Ovary (tissue), 9 donors: ENCODE data around the gene EPHA7. TPM values are rescaled to one million over a fixed set of nuclear protein-coding genes. Genes with fewer than 3 reads are reported as not detected.
A peak's percentile ranks its signal among the peaks of the same experiment; 100 is the strongest.

Experiments used
- DNase-seq, 5 donors: peaks; one replicate each; pipeline ENCODE4 v3.0.0-alpha.2; 2019 to 2020
- H3K27ac ChIP-seq, 2 donors: fragments of 200-600 bp; one replicate each; pipeline versions ENCODE4 v1.5.1 to v1.8.0; 2019 to 2022
- H3K27me3 ChIP-seq: fragments of 200-600 bp; one replicate; pipeline ENCODE4 v1.8.0; 2022
- H3K36me3 ChIP-seq: fragments of 200-600 bp; sonication (generic); one replicate; pipeline ENCODE4 v1.5.1; 2019
- H3K4me1 ChIP-seq: one replicate; pipeline ENCODE4 v1.8.1; 2013; ENCODE audit warnings: mild to moderate bottlenecking, moderate library complexity; ENCODE audit not compliant: insufficient read depth
- H3K4me3 ChIP-seq: fragments of 200-600 bp; sonication (generic); one replicate; pipeline ENCODE4 v1.5.1; 2017
- H3K9me3 ChIP-seq, 2 donors: fragments of 200-600 bp in 1 of 2; sonication (generic) in 1 of 2; one replicate each; pipeline versions ENCODE4 v1.5.1 to v1.8.1; 2013 to 2019; ENCODE audit warnings: mild to moderate bottlenecking in 1 of 2, moderate library complexity in 1 of 2
- EP300 ChIP-seq: sonication (generic); formaldehyde crosslinking; IDR thresholded peaks from one replicate; pipeline ENCODE4 v1.6.1; 2017; ENCODE audit warnings: antibody characterized with exemption
- POLR2A ChIP-seq: fragments of 450-650 bp; IDR thresholded peaks from one replicate; pipeline ENCODE4 v1.6.1; 2017; ENCODE audit warnings: antibody characterized with exemption, mild to moderate bottlenecking, moderate library complexity
- WGBS, 3 donors: extraction: QIAGEN DNeasy Blood & Tissue Kit in 1 of 3; methylation state at CpG; one replicate each; pipeline versions ENCODE4 v1.1.5 to v1.1.7; 2013 to 2017; 5-methylcytosine and 5-hydroxymethylcytosine counted together
- intact Hi-C, 4 donors: fragments of 100-400 bp; cut with DNase I; formaldehyde crosslinking; loops; one replicate each; pipeline versions ENCODE4 v1.11.0 to v1.15.1; 2022 to 2023
- polyA plus RNA-seq, 2 donors: library from polyadenylated mRNA; stranded (reverse); fragments of 200-250 nt in 1 of 2; fragments of 350-450 nt in 1 of 2; fragmentation: Illumina TruSeq in 1 of 2; extraction: RNeasy Lipid Tissue Mini Kit (QIAGEN cat#74804) in 1 of 2; gene quantifications; one replicate each; pipeline ENCODE4 v1.2.3, GENCODE V29; 2013 to 2014
- total RNA-seq, 7 donors: library from RNA; depleted of rRNA in 2 of 7; stranded (reverse); fragments of >200 nt in 2 of 7; fragmentation: NEBNext Ultra II Directional in 3 of 7; extraction: Animal tissue kit (Norgen Biotek cat#: 25700) in 3 of 7; gene quantifications; one replicate each; pipeline versions ENCODE4 v1.1.0 to v1.2.4, GENCODE V29; 2016 to 2023
- TF ChIP-seq, protein P1 (sequence below), 3 donors: fragments of 450-650 bp in 2 of 3; fragments of 200-600 bp in 1 of 3; IDR thresholded peaks; one replicate each; pipeline versions ENCODE4 v1.5.1 to v1.8.0; 2016 to 2022; ENCODE audit warnings: antibody characterized with exemption in 3 of 3, mild to moderate bottlenecking in 1 of 3
- donor health status: DM: no; HTN: no; CAD: no; lungs with moderate emphysema.
- donor health status: DM: no; HTN: no; CAD: no.
- donor health status: Bipolar disorder and iron deficiency.
- donor health status: DM: yes; HTN: yes; CAD: no.
- donor health status: DM: no; HTN: no; CAD: no.
- donor health status: DM: yes; HTN: yes; CAD: no.

Gene EPHA7
- total and polyA plus RNA-seq, 9 donors = 0.64 to 3.0 (median 1.5) TPM

GRCh38 chr6:93447874-93448273, 28.5 kb upstream of the EPHA7 start:
- Histone ChIP-seq H3K4me1 (no peaks in the 10 kb centered on the region), H3K36me3 (no peaks in the 10 kb centered on the region), H3K4me3 (no peak overlapping the region), H3K27ac (no peak overlapping the region), H3K9me3 (no peaks in the 10 kb centered on the region), H3K27me3 (no peaks in the 10 kb centered on the region)
- intact Hi-C loops = no loop called here
- 86 to 93% (median 87%) methylated on average over 3 of the region's 3 CpGs for WGBS, 3 donors
- DNase-seq = no peak
- TF ChIP-seq, protein P1, sequence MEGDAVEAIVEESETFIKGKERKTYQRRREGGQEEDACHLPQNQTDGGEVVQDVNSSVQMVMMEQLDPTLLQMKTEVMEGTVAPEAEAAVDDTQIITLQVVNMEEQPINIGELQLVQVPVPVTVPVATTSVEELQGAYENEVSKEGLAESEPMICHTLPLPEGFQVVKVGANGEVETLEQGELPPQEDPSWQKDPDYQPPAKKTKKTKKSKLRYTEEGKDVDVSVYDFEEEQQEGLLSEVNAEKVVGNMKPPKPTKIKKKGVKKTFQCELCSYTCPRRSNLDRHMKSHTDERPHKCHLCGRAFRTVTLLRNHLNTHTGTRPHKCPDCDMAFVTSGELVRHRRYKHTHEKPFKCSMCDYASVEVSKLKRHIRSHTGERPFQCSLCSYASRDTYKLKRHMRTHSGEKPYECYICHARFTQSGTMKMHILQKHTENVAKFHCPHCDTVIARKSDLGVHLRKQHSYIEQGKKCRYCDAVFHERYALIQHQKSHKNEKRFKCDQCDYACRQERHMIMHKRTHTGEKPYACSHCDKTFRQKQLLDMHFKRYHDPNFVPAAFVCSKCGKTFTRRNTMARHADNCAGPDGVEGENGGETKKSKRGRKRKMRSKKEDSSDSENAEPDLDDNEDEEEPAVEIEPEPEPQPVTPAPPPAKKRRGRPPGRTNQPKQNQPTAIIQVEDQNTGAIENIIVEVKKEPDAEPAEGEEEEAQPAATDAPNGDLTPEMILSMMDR (IDR thresholded peaks at IDR 0.05) = no peak
- TF ChIP-seq POLR2A = no peak
- TF ChIP-seq EP300 = no peak

- TF ChIP-seq POLR2A (no peak), EP300 (no peak)
- intact Hi-C loops = no loop called here
- Histone ChIP-seq H3K27ac (no peak overlapping the region), H3K27me3 (no peaks in the 10 kb centered on the region), H3K9me3 (no peaks in the 10 kb centered on the region), H3K36me3 (no peaks in the 10 kb centered on the region), H3K4me3 (no peak overlapping the region), H3K4me1 (no peaks in the 10 kb centered on the region)
- 93 to 96% (median 95%) methylated on average over 2 of the region's 2 CpGs for WGBS, 3 donors
- DNase-seq = no peak
Observed at GRCh38 chr6:93437491-93437890, 18.1 kb upstream of the EPHA7 start.

GRCh38 chr6:93433592-93433991, 14.2 kb upstream of the EPHA7 start:
- H3K27me3 ChIP-seq = no peaks in the 10 kb centered on the region
- H3K4me1 ChIP-seq = no peaks in the 10 kb centered on the region
- no peak overlapping the region for H3K4me3 ChIP-seq
- DNase-seq = no peak
- intact Hi-C loops = no loop called here
- 81 to 85% (median 84%) methylated on average over 2 of the region's 2 CpGs for WGBS, 3 donors
- H3K36me3 ChIP-seq = no peaks in the 10 kb centered on the region
- no peak for TF ChIP-seq EP300
- TF ChIP-seq POLR2A = no peak
- TF ChIP-seq, protein P1 (IDR thresholded peaks at IDR 0.05) = no peak
- no peaks in the 10 kb centered on the region for H3K9me3 ChIP-seq
- no peak overlapping the region for H3K27ac ChIP-seq

GRCh38 chr6:93424303-93425064, 5.1 kb upstream of the EPHA7 start:
- H3K4me1 ChIP-seq = no peaks in the 10 kb centered on the region

GRCh38 chr6:93423542-93423941, 4.2 kb upstream of the EPHA7 start:
- Histone ChIP-seq H3K9me3 (no peaks in the 10 kb centered on the region), H3K27ac (no peak overlapping the region), H3K36me3 (no peaks in the 10 kb centered on the region), H3K4me3 (no peak overlapping the region), H3K4me1 (no peaks in the 10 kb centered on the region), H3K27me3 (no peaks in the 10 kb centered on the region)
- WGBS, 3 donors = 50 to 55% (median 50%) methylated on average over 2 of the region's 2 CpGs
- DNase-seq = peak in 3 of 5 donors; percentile 21 to 38 (median 32)
- TF ChIP-seq, protein P1 (IDR thresholded peaks at IDR 0.05) = no peak
- TF ChIP-seq EP300 = no peak
- TF ChIP-seq POLR2A = no peak
- intact Hi-C loops = no loop called here

More at GRCh38 chr6:93424303-93425064, 5.1 kb upstream of the EPHA7 start:
- DNase-seq = no peak
- no peaks in the 10 kb centered on the region for H3K9me3 ChIP-seq
- no peaks in the 10 kb centered on the region for H3K27me3 ChIP-seq
- WGBS, 3 donors = 30 to 33% (median 31%) methylated on average over 2 of the region's 2 CpGs
- TF ChIP-seq POLR2A = no peak
- TF ChIP-seq, protein P1 (IDR thresholded peaks at IDR 0.05) = no peak
- no peak for TF ChIP-seq EP300
- no peak overlapping the region for H3K4me3 ChIP-seq
- no peaks in the 10 kb centered on the region for H3K36me3 ChIP-seq
- H3K27ac ChIP-seq = no peak overlapping the region
- intact Hi-C loops = no loop called here
